Esophagus muscularis mucosa (tissue), 4 donors: ENCODE measurements around the gene FAAP100. TPM values are rescaled to one million over a fixed set of nuclear protein-coding genes. Genes with fewer than 3 reads are reported as not detected.

ENCODE experiments used
- DNase-seq: peaks from one replicate; pipeline ENCODE4 v3.0.0-alpha.2; 2017; ENCODE audit errors: extremely low spot score
- H3K27ac ChIP-seq, 4 donors: fragments of 200-600 bp; sonication (generic); replicated peaks in 1 of 4; 1 replicate in 3 of 4; 2 replicates in 1 of 4; pipeline ENCODE4 v1.5.1; 2016 to 2019; ENCODE audit warnings: mild to moderate bottlenecking in 1 of 4
- H3K27me3 ChIP-seq, 4 donors: fragments of 200-600 bp; sonication (generic); one replicate each; pipeline versions ENCODE4 v1.5.1 to v1.6.0; 2016 to 2019
- H3K36me3 ChIP-seq, 4 donors: fragments of 200-600 bp; sonication (generic); one replicate each; pipeline ENCODE4 v1.5.1; 2016 to 2019
- H3K4me1 ChIP-seq, 4 donors: fragments of 200-600 bp; sonication (generic); one replicate each; pipeline ENCODE4 v1.5.1; 2016 to 2019
- H3K4me3 ChIP-seq, 4 donors: fragments of 200-600 bp; sonication (generic); 1 replicate in 2 of 4; 2 replicates in 2 of 4; pipeline ENCODE4 v1.5.1; 2016 to 2019; ENCODE audit warnings: mild to moderate bottlenecking in 4 of 4, moderate library complexity in 1 of 4
- H3K9me3 ChIP-seq, 4 donors: fragments of 200-600 bp; sonication (generic); 1 replicate in 3 of 4; 2 replicates in 1 of 4; pipeline ENCODE4 v1.5.1; 2016 to 2019
- EP300 ChIP-seq: sonication (generic); formaldehyde crosslinking; IDR thresholded peaks from one replicate; pipeline ENCODE4 v1.6.1; 2017; ENCODE audit warnings: antibody characterized with exemption
- POLR2A ChIP-seq: fragments of 450-650 bp; IDR thresholded peaks from one replicate; pipeline ENCODE4 v1.6.1; 2017; ENCODE audit warnings: antibody characterized with exemption, moderate library complexity, mild to moderate bottlenecking, low read depth
- POLR2AphosphoS5 ChIP-seq, 2 donors: sonication (generic); formaldehyde crosslinking; IDR thresholded peaks; one replicate each; pipeline ENCODE4 v1.6.1; 2017; ENCODE audit warnings: antibody characterized with exemption in 2 of 2
- WGBS: methylation state at CpG from one replicate; pipeline ENCODE4 v1.1.5; 2018; 5-methylcytosine and 5-hydroxymethylcytosine counted together
- intact Hi-C: fragments of 100-400 bp; cut with DNase I; formaldehyde crosslinking; loops from one replicate; pipeline ENCODE4 v1.15.1; 2023
- total RNA-seq, 4 donors: library from RNA; depleted of rRNA; stranded (reverse); fragments of >200 nt; gene quantifications; one replicate each; pipeline versions ENCODE4 v1.1.0 to v1.2.1, GENCODE V29; 2016
- TF ChIP-seq, protein P1 (sequence below), 3 experiments: fragments of 200-600 bp in 2 of 3; fragments of 450-650 bp in 1 of 3; sonication (generic) in 2 of 3; IDR thresholded peaks; one replicate each; pipeline ENCODE4 v1.5.1; 2017 to 2019; ENCODE audit warnings: antibody characterized with exemption in 3 of 3, mild to moderate bottlenecking in 2 of 3, moderate library complexity in 1 of 3

The FAAP100 gene
- total RNA-seq, 4 donors from 2014 or later: 13.7 to 33.3 (median 18.6) TPM

- H3K27ac ChIP-seq: no peak overlapping the region
- intact Hi-C loops: no loop called here
- H3K9me3 ChIP-seq: no peaks in the 10 kb centered on the region
- H3K27me3 ChIP-seq: peaks cover 0 to 7% (median 0%) of the 10 kb centered on the region in 4 donors
- 57% methylated on average over 7 of the region's 7 CpGs for WGBS
- no peaks in the 10 kb centered on the region for H3K36me3 ChIP-seq
- H3K4me3 ChIP-seq: no peak overlapping the region
- TF ChIP-seq, protein P1, sequence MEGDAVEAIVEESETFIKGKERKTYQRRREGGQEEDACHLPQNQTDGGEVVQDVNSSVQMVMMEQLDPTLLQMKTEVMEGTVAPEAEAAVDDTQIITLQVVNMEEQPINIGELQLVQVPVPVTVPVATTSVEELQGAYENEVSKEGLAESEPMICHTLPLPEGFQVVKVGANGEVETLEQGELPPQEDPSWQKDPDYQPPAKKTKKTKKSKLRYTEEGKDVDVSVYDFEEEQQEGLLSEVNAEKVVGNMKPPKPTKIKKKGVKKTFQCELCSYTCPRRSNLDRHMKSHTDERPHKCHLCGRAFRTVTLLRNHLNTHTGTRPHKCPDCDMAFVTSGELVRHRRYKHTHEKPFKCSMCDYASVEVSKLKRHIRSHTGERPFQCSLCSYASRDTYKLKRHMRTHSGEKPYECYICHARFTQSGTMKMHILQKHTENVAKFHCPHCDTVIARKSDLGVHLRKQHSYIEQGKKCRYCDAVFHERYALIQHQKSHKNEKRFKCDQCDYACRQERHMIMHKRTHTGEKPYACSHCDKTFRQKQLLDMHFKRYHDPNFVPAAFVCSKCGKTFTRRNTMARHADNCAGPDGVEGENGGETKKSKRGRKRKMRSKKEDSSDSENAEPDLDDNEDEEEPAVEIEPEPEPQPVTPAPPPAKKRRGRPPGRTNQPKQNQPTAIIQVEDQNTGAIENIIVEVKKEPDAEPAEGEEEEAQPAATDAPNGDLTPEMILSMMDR (IDR thresholded peaks at IDR 0.05): no peak
- TF ChIP-seq POLR2AphosphoS5 (IDR thresholded peaks at IDR 0.05): no peak
- no peak for TF ChIP-seq EP300
- no peak for TF ChIP-seq POLR2A
- DNase-seq: no peak
- peaks cover 0 to 8% (median 0%) of the 10 kb centered on the region in 4 donors for H3K4me1 ChIP-seq
Measured at GRCh38 chr17:81500047-81500446, 52.1 kb downstream of the FAAP100 start.

- 64% methylated on average over 5 of the region's 12 CpGs for WGBS
- H3K4me3 ChIP-seq: no peak overlapping the region
- peaks cover 0 to 7% (median 0%) of the 10 kb centered on the region in 4 donors for H3K27me3 ChIP-seq
- H3K9me3 ChIP-seq: no peaks in the 10 kb centered on the region
- peaks cover 0 to 8% (median 2%) of the 10 kb centered on the region in 4 donors for H3K4me1 ChIP-seq
- TF ChIP-seq POLR2AphosphoS5 (IDR thresholded peaks at IDR 0.05) (no peak), EP300 (no peak), POLR2A (no peak)
- TF ChIP-seq, protein P1 (IDR thresholded peaks at IDR 0.05): no peak
- H3K36me3 ChIP-seq: no peaks in the 10 kb centered on the region
- H3K27ac ChIP-seq: no peak overlapping the region
- DNase-seq: no peak
- intact Hi-C loops: no loop called here
Measured at GRCh38 chr17:81499601-81499970, 52.6 kb downstream of the FAAP100 start.

DNA sequence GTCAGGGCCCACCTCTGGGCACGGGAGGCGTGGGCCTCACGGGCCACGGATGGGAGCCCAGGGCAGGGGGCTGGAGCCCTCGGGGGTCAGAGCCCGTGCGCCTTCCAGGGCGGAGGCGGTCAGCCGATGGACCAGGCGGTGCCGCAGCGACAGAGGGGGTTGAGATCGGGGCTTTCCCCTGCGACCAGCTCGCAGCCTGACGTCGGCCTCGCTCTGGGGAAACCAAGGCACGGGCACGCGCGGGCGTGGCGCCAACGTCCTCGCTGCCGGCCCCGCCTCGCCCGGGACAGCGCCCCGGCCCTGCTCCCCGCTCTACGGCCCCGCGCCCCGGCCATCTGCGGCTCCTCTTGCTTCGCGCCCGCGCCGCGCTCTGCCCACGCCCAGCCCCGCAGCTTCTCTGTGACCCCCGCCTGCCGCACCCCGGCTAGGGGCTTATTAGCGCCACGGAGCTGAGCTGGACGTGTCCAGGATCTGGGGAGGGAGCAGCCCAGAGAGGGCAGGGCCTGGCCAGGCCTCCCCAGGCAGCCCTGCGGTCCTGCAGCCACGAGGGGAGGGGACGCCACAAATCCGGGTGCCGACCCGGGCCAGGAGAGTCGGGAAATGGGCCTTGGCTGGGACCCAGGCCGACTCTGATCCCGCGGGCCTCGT is 53.1 kb downstream of the FAAP100 start:
- WGBS: 80% methylated on average over 45 of the region's 64 CpGs
- no peaks in the 10 kb centered on the region for H3K36me3 ChIP-seq
- no peaks in the 10 kb centered on the region for H3K9me3 ChIP-seq
- DNase-seq: no peak
- no peak overlapping the region for H3K4me3 ChIP-seq
- no peak overlapping the region for H3K27ac ChIP-seq
- no peak for TF ChIP-seq EP300
- TF ChIP-seq, protein P1 (IDR thresholded peaks at IDR 0.05): no peak
- TF ChIP-seq POLR2AphosphoS5 (IDR thresholded peaks at IDR 0.05): no peak
- no peak for TF ChIP-seq POLR2A
- H3K4me1 ChIP-seq: peaks cover 0 to 8% (median 2%) of the 10 kb centered on the region in 4 donors
- intact Hi-C loops: no loop called here
- H3K27me3 ChIP-seq: peaks cover 0 to 7% (median 0%) of the 10 kb centered on the region in 4 donors

DNA sequence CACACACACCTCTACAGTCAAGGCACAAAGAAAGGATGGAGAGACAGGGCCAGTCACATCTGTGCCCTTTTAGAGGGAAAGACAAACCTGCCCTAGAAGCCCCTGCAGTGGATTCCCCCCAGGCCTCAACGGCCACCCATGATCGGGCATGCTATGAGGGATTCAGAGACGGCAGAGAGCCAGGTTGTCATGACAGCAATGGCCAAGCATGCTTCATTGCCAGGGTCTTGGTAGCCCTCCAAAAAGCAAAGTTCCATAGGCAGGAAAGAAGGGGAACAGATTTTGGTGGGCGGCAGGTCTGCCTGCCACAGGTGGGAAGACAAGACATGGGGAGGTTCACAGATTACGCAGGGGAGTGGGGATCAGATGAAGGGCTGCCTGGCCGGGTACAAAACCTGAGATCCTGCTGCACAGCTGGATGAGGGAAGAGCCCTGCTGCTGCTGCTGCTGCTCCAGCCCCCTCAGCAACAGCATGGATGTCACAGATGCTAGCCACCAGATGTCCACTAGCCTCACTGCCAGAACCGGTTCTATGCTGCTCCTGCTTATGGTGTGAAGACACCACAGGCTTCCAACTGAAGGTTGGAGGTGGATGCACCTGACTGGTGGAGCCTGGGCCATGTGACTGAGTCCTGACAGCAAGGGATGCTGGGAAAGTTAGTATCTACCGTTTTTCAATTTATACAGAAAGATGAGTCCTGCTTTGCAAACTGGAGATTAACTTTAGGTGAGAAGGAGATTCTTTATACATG is 57.4 kb downstream of the FAAP100 start:
- peaks cover 0 to 7% (median 0%) of the 10 kb centered on the region in 4 donors for H3K27me3 ChIP-seq

More for the DNA sequence above, 57.4 kb downstream of the FAAP100 start:
- Histone ChIP-seq H3K9me3 (no peaks in the 10 kb centered on the region), H3K36me3 (no peaks in the 10 kb centered on the region), H3K4me1 (peaks cover 0 to 15% (median 10%) of the 10 kb centered on the region in 4 donors), H3K27ac (no peak overlapping the region), H3K4me3 (no peak overlapping the region)
- intact Hi-C loops: no loop called here
- 24% methylated on average over 7 of the region's 8 CpGs for WGBS
- DNase-seq: no peak
- TF ChIP-seq POLR2A (no peak), POLR2AphosphoS5 (IDR thresholded peaks at IDR 0.05) (no peak), EP300 (no peak)
- TF ChIP-seq, protein P1 (IDR thresholded peaks at IDR 0.05): no peak
